ENCODE results near the gene ZFAND5.

Gene ZFAND5

DNA sequence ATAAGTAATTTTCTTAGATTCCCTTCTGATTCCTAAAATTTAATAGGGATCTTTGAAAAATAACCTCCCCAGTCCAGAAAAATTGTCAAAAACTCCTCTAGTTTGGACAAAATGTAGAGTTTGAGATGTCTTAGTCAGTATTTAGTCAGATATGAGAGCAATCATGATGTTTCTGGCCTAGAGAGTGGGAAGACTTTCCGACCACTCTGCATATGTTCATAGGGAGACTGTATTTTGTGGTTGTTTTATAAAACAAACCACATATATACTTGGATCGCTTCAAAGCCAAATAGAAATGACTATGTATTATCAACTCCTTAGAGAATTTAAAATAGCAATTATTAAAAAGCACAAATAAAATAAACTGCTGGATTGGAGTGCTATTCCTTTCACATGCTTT is 15.8 kb downstream of the ZFAND5 start:
- no peak for DNase-seq (ENCODE audit: extremely low read depth, insufficient read length)
- no peaks in the 10 kb centered on the region for H3K36me3 ChIP-seq (ENCODE audit: control insufficient read depth, insufficient read depth, low read length)
- TF ChIP-seq, protein P1, sequence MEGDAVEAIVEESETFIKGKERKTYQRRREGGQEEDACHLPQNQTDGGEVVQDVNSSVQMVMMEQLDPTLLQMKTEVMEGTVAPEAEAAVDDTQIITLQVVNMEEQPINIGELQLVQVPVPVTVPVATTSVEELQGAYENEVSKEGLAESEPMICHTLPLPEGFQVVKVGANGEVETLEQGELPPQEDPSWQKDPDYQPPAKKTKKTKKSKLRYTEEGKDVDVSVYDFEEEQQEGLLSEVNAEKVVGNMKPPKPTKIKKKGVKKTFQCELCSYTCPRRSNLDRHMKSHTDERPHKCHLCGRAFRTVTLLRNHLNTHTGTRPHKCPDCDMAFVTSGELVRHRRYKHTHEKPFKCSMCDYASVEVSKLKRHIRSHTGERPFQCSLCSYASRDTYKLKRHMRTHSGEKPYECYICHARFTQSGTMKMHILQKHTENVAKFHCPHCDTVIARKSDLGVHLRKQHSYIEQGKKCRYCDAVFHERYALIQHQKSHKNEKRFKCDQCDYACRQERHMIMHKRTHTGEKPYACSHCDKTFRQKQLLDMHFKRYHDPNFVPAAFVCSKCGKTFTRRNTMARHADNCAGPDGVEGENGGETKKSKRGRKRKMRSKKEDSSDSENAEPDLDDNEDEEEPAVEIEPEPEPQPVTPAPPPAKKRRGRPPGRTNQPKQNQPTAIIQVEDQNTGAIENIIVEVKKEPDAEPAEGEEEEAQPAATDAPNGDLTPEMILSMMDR (IDR thresholded peaks at IDR 0.05; ENCODE audit: insufficient read depth, low read length, poor library complexity, severe bottlenecking): no peak

GRCh38 chr9:72346333-72346732 is 18.7 kb downstream of the ZFAND5 start:
- DNase-seq (ENCODE audit: extremely low read depth, insufficient read length): no peak

More for the DNA sequence above, 15.8 kb downstream of the ZFAND5 start:
- Histone ChIP-seq H3K27me3 (replicated peaks; ENCODE audit: control insufficient read depth, insufficient read depth, low read length) (no peaks in the 10 kb centered on the region), H3K4me3 (replicated peaks; ENCODE audit: low read depth, low read length) (no peak overlapping the region)

GRCh38 chr9:72338631-72339030 is 26.4 kb downstream of the ZFAND5 start:
- H3K27me3 ChIP-seq (replicated peaks; ENCODE audit: control insufficient read depth, insufficient read depth, low read length): no peaks in the 10 kb centered on the region
- no peaks in the 10 kb centered on the region for H3K36me3 ChIP-seq (ENCODE audit: control insufficient read depth, insufficient read depth, low read length)
- TF ChIP-seq, protein P1 (IDR thresholded peaks at IDR 0.05; ENCODE audit: insufficient read depth, low read length, poor library complexity, severe bottlenecking): no peak
- no peak for DNase-seq (ENCODE audit: extremely low read depth, insufficient read length)
- H3K4me3 ChIP-seq (replicated peaks; ENCODE audit: low read depth, low read length): no peak overlapping the region

More at GRCh38 chr9:72346333-72346732, 18.7 kb downstream of the ZFAND5 start:
- Histone ChIP-seq H3K4me3 (replicated peaks; ENCODE audit: low read depth, low read length) (no peak overlapping the region), H3K36me3 (ENCODE audit: control insufficient read depth, insufficient read depth, low read length) (no peaks in the 10 kb centered on the region), H3K27me3 (replicated peaks; ENCODE audit: control insufficient read depth, insufficient read depth, low read length) (no peaks in the 10 kb centered on the region)
- TF ChIP-seq, protein P1 (IDR thresholded peaks at IDR 0.05; ENCODE audit: insufficient read depth, low read length, poor library complexity, severe bottlenecking): no peak

DNA sequence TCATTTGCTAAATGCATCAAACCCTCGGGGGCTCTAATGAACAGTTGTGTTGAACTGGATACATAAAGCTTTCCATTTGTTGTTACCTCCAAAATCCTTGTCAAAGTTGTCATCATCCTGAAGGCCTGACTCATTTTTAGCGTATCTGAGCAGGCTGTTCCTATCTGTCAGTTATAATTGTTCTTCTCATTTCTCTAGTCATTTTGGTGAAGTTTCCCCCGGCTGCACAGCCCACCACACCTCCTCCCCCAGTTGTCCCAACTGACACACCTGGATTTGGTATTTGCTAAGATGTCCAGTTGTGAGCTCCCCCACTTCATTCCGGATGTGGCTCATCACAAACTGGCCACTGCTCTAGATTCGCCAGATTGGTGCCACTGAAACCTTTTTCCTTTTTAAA is 27.7 kb downstream of the ZFAND5 start:
- H3K36me3 ChIP-seq (ENCODE audit: control insufficient read depth, insufficient read depth, low read length): no peaks in the 10 kb centered on the region
- DNase-seq (ENCODE audit: extremely low read depth, insufficient read length): no peak
- no peaks in the 10 kb centered on the region for H3K27me3 ChIP-seq (replicated peaks; ENCODE audit: control insufficient read depth, insufficient read depth, low read length)
- TF ChIP-seq, protein P1 (IDR thresholded peaks at IDR 0.05; ENCODE audit: insufficient read depth, low read length, poor library complexity, severe bottlenecking): no peak
- H3K4me3 ChIP-seq (replicated peaks; ENCODE audit: low read depth, low read length): no peak overlapping the region

DNA sequence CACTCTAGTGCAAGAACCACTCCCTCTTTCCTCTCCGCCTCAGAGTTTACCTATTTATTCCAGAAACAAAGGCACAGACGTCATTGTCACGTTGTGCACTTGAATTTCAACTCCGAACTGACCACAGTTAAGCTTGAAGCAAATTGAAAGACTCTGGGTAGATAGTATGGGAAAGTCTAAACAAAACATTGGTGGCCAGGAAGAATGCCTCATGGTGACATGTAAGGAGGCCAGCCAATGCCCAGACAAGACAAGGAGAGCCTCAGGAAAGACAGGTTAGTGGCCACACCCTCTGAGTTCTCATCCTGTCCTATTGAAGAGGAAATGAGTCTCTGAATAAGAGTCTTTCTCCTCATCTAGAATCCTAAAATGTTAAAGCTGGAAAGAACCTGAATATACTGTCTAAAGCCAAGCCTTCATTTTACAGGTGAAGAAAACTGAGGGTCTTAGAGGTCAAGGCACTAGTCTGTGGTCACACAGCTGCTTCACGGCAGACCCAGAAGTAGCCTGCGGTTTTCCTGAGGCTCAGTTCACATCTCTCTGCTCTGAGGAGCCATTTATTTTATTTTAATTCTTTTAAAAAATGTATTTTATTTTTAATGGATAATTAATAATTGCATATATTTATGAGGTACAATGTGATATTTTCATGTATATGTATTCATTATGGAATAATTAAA is 30.2 kb downstream of the ZFAND5 start:
- DNase-seq (ENCODE audit: extremely low read depth, insufficient read length): no peak
- H3K4me3 ChIP-seq (replicated peaks; ENCODE audit: low read depth, low read length): no peak overlapping the region
- H3K36me3 ChIP-seq (ENCODE audit: control insufficient read depth, insufficient read depth, low read length): no peaks in the 10 kb centered on the region
- H3K27me3 ChIP-seq (replicated peaks; ENCODE audit: control insufficient read depth, insufficient read depth, low read length): no peaks in the 10 kb centered on the region
- TF ChIP-seq, protein P1 (IDR thresholded peaks at IDR 0.05; ENCODE audit: insufficient read depth, low read length, poor library complexity, severe bottlenecking): no peak

DNA sequence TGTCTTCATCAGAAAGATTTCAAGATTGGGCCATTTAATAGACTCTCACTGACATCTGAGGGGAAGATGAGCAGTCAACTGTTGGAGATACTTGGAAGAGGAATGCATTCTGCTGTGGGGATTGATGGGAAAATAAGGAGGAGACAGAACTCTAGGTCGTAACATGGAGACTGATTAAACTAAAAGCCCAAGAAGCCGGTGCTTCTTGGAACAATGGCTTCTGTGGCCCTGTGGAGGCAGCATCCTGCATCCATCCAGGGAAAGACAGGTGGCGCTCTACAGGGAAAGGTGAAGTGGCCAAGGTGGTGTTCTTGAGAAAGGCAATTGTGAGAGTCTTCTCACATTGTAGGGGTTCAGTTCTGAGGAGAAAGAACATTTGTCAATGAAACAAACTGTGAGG is 31.3 kb downstream of the ZFAND5 start:
- TF ChIP-seq, protein P1 (IDR thresholded peaks at IDR 0.05; ENCODE audit: insufficient read depth, low read length, poor library complexity, severe bottlenecking): peak; percentile 35
- no peaks in the 10 kb centered on the region for H3K36me3 ChIP-seq (ENCODE audit: control insufficient read depth, insufficient read depth, low read length)
- H3K27me3 ChIP-seq (replicated peaks; ENCODE audit: control insufficient read depth, insufficient read depth, low read length): no peaks in the 10 kb centered on the region
- no peak for DNase-seq (ENCODE audit: extremely low read depth, insufficient read length)
- no peak overlapping the region for H3K4me3 ChIP-seq (replicated peaks; ENCODE audit: low read depth, low read length)

All from GM06990 (cell line).